Activated naive CD4-positive, alpha-beta T cell treated with anti-CD3 and anti-CD28 coated beads, Interleukin-2, amount 50 U/mL, for 24 hours (primary cell): ENCODE measurements around the gene SND1.

Experiments
- H3K27ac Mint-ChIP-seq: one replicate; pipeline ENCODE4 v1.8.0; 2021; ENCODE audit warnings: mild to moderate bottlenecking, mixed read lengths
- H3K27me3 Mint-ChIP-seq: one replicate; pipeline ENCODE4 v1.8.0; 2021; ENCODE audit warnings: mixed read lengths
- H3K36me3 Mint-ChIP-seq: one replicate; pipeline ENCODE4 v1.8.0; 2021; ENCODE audit warnings: mixed read lengths
- H3K4me1 Mint-ChIP-seq: one replicate; pipeline ENCODE4 v1.8.0; 2021; ENCODE audit warnings: mixed read lengths
- H3K4me3 Mint-ChIP-seq: one replicate; pipeline ENCODE4 v1.8.0; 2021; ENCODE audit warnings: mild to moderate bottlenecking, mixed read lengths
- H3K9me3 Mint-ChIP-seq: one replicate; pipeline ENCODE4 v1.8.0; 2021; ENCODE audit warnings: mixed read lengths

Gene SND1

GRCh38 chr7:128123291-128124037 is 471.5 kb downstream of the SND1 start:
- no peaks in the 10 kb centered on the region for H3K27me3 Mint-ChIP-seq
- no peaks in the 10 kb centered on the region for H3K36me3 Mint-ChIP-seq
- no peak overlapping the region for H3K4me3 Mint-ChIP-seq
- no peak overlapping the region for H3K27ac Mint-ChIP-seq
- no peaks in the 10 kb centered on the region for H3K9me3 Mint-ChIP-seq
- peaks cover 9% of the 10 kb centered on the region for H3K4me1 Mint-ChIP-seq

GRCh38 chr7:128124786-128125185 is 472.8 kb downstream of the SND1 start:
- no peaks in the 10 kb centered on the region for H3K27me3 Mint-ChIP-seq
- H3K4me1 Mint-ChIP-seq, result peaks cover 8% of the 10 kb centered on the region
- no peak overlapping the region for H3K4me3 Mint-ChIP-seq
- H3K9me3 Mint-ChIP-seq, result no peaks in the 10 kb centered on the region
- no peak overlapping the region for H3K27ac Mint-ChIP-seq
- H3K36me3 Mint-ChIP-seq, result no peaks in the 10 kb centered on the region

DNA sequence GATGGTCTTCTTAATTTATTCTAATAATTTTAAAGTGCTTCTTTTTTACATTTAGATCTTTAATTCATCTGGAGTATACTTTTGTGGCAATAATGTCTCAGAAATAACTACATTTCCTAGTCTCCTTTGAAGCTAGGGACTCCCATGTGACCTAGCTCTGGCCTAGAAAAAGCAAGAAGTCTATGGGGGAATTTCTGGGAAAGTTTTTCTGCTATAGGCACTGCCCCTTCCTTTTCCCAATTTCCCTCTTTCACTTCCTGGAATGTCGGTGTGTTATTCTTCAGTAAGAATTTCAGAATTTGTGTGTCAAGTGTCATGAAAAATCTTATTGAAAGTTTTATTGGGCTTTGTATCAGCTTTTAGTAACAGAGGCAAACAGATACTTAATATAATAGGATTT is 473.8 kb downstream of the SND1 start:
- Mint-ChIP-seq H3K9me3 (no peaks in the 10 kb centered on the region), H3K4me3 (no peak overlapping the region)

DNA sequence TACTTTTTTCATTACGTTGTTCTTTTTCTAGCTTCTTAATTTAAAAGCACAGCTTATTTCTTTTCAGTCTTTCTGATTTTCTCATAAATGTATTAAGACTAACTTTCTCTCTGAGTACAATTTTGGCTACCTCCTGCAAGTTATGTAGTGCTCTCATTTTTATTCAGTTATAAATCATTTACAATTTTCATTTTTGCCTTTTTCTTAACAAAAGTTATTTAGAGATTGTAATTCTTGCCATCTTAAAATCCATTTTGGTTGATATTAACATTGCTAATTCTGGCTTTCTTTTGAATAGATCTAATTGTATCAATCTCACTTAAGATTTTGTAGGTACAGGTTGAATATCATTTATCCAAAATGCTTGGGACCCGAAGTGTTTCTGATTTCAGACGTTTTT is 476.4 kb downstream of the SND1 start:
- Mint-ChIP-seq H3K4me1 (peaks cover 8% of the 10 kb centered on the region), H3K27me3 (no peaks in the 10 kb centered on the region), H3K36me3 (no peaks in the 10 kb centered on the region), H3K4me3 (no peak overlapping the region), H3K27ac (no peak overlapping the region), H3K9me3 (no peaks in the 10 kb centered on the region)

More for the DNA sequence above, 473.8 kb downstream of the SND1 start:
- Mint-ChIP-seq H3K27ac (no peak overlapping the region), H3K36me3 (no peaks in the 10 kb centered on the region), H3K27me3 (no peaks in the 10 kb centered on the region), H3K4me1 (peaks cover 8% of the 10 kb centered on the region)

DNA sequence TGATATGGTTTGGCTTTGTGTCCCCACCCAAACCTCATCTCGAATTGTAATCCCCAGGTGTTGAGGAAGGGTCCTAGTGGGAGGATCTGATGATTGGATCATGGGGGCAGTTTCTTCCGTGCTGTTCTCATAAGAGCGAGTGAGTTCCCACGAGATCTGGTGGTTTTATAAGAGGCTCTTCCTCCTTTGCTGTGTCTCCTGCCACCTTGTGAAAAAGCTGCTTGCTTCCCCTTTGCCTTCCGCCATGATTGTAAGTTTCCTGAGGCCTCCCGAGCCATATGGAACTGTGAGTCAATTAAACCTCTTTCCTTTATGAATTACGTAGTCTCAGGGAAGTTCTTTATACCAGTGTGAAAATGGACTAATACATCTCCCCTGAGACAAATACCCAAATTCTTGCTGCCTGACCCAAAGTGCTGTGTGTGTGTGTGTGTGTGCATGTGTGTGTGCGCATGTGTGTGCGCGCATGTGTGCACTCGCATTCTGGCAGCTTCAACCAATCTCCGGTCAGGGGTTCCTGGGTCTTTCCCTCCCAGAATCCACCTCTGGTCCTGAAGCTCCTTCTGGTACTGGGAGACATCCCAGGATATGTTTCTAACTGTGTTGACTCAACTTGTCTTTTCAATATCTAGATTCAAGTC is 477.4 kb downstream of the SND1 start:
- Mint-ChIP-seq H3K36me3 (no peaks in the 10 kb centered on the region), H3K4me1 (peaks cover 15% of the 10 kb centered on the region), H3K4me3 (no peak overlapping the region), H3K27ac (no peak overlapping the region), H3K9me3 (no peaks in the 10 kb centered on the region), H3K27me3 (peaks cover 3% of the 10 kb centered on the region)

DNA sequence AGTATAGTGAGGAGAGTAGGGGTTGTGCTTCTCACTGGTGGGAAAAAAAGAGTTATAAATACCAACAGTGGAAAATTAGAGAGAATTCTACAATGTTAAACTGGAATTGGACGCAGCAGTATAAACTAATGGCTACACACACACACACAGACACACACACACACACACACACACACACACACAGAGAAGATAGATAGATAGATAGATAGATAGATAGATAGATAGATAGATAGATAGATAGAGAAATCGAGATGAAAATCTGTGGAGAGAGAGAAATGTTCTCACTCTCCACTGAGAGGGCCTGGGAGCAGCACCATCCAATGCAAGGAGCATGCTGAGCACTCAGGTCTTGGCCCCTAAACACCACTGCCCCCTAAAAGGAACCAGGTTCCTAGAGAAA is 479.1 kb downstream of the SND1 start:
- Mint-ChIP-seq H3K36me3 (no peaks in the 10 kb centered on the region), H3K4me3 (no peak overlapping the region), H3K9me3 (no peaks in the 10 kb centered on the region), H3K27ac (no peak overlapping the region), H3K27me3 (peaks cover 10% of the 10 kb centered on the region), H3K4me1 (peaks cover 21% of the 10 kb centered on the region)

DNA sequence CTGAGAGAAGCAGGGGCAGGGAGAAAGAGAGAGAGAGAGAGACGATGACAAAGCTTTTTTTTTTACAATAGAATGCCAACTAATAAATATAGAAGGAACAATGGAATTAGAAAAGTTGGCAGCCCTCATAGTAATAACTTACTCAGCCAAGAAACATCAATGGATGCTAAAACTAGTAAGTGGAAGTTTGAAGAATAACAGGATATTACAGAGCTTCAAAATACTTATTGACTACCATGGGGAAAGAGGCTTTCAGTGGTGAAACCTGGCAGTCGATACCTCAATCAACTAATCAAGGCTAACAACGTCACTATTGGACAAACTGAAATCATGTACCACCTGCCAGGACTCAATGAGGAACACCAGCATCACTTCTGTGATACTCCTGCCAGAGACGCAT is 479.7 kb downstream of the SND1 start:
- Mint-ChIP-seq H3K4me1 (peaks cover 21% of the 10 kb centered on the region), H3K27me3 (peaks cover 10% of the 10 kb centered on the region), H3K36me3 (no peaks in the 10 kb centered on the region), H3K9me3 (no peaks in the 10 kb centered on the region), H3K4me3 (no peak overlapping the region), H3K27ac (no peak overlapping the region)

DNA sequence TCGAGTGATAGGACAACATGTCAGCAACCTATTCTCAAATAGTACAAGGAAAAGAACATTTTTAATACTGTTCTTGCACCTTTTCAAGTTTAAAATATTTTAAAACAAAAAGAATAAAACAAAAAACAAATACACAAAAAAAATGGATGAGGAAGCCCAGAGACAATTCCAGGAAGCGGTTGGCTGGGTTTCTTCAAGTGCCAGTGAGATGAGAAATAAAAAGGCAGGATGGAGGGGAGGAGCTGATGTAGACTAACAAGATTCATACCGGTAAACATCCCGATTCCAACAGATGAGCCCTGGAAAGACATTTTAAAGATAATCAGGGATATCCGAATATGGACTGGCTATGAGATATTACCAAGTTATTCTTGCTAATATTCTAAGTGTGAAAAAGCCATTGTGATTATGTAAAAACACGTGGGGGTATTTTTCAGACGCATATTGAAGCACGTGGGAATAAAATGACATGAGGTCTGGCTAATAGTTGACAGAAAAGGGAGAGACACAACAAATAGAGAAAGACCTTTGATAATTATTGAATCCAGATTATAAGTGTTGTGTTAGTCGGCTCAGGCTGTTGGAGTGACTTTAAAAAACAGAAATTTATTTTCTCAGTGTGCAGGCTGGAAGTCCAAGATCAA is 480.6 kb downstream of the SND1 start:
- no peaks in the 10 kb centered on the region for H3K9me3 Mint-ChIP-seq
- H3K27me3 Mint-ChIP-seq, result peaks cover 10% of the 10 kb centered on the region
- H3K27ac Mint-ChIP-seq, result no peak overlapping the region
- peaks cover 21% of the 10 kb centered on the region for H3K4me1 Mint-ChIP-seq
- H3K36me3 Mint-ChIP-seq, result no peaks in the 10 kb centered on the region
- no peak overlapping the region for H3K4me3 Mint-ChIP-seq

- H3K9me3 Mint-ChIP-seq, result no peaks in the 10 kb centered on the region
- peak overlapping the region; percentile 80 for H3K4me3 Mint-ChIP-seq
- H3K36me3 Mint-ChIP-seq, result no peaks in the 10 kb centered on the region
- H3K4me1 Mint-ChIP-seq, result peaks cover 21% of the 10 kb centered on the region
- H3K27me3 Mint-ChIP-seq, result peaks cover 11% of the 10 kb centered on the region
- peak overlapping the region; percentile 78 for H3K27ac Mint-ChIP-seq
These were observed 483.1 kb downstream of the SND1 start for GRCh38 chr7:128135159-128135514.

GRCh38 chr7:128135515-128136214 is 483.7 kb downstream of the SND1 start:
- Mint-ChIP-seq H3K27ac (peak overlapping the region; percentile 35), H3K4me3 (peak overlapping the region; percentile 84), H3K9me3 (no peaks in the 10 kb centered on the region), H3K4me1 (peaks cover 21% of the 10 kb centered on the region), H3K36me3 (no peaks in the 10 kb centered on the region), H3K27me3 (peaks cover 11% of the 10 kb centered on the region)

DNA sequence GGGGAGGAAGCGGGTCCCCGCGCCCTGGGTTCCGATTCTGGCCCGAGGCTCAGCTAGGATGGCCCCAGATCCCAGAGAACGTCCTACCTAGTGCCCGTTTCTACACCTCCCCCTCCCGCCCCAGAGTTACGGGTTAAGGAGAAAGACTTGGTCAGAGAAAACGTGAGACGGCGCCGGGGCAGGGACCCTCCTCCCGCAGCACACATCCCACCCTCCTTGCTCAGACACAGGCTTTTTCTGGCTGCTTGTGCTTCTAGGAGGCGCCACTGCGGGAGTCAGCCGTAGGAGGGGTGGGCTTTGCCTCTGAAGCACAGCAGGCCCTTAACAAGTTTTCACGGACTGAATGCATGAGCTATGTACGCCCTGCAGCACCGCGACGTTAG is 484.2 kb downstream of the SND1 start:
- H3K4me3 Mint-ChIP-seq, result peak overlapping the region; percentile 84
- peak overlapping the region; percentile 35 for H3K27ac Mint-ChIP-seq
- H3K9me3 Mint-ChIP-seq, result no peaks in the 10 kb centered on the region
- no peaks in the 10 kb centered on the region for H3K36me3 Mint-ChIP-seq
- H3K27me3 Mint-ChIP-seq, result peaks cover 11% of the 10 kb centered on the region
- peaks cover 21% of the 10 kb centered on the region for H3K4me1 Mint-ChIP-seq

- H3K27me3 Mint-ChIP-seq, result peaks cover 11% of the 10 kb centered on the region
- no peak overlapping the region for H3K4me3 Mint-ChIP-seq
- peaks cover 21% of the 10 kb centered on the region for H3K4me1 Mint-ChIP-seq
- H3K27ac Mint-ChIP-seq, result no peak overlapping the region
- H3K36me3 Mint-ChIP-seq, result no peaks in the 10 kb centered on the region
- no peaks in the 10 kb centered on the region for H3K9me3 Mint-ChIP-seq
These were observed 485.2 kb downstream of the SND1 start for GRCh38 chr7:128137181-128137580.

GRCh38 chr7:128139406-128139805 is 487.4 kb downstream of the SND1 start:
- H3K27me3 Mint-ChIP-seq, result peaks cover 8% of the 10 kb centered on the region

GRCh38 chr7:128141683-128142195 is 489.7 kb downstream of the SND1 start:
- no peaks in the 10 kb centered on the region for H3K36me3 Mint-ChIP-seq
- H3K27me3 Mint-ChIP-seq, result peaks cover 4% of the 10 kb centered on the region
- H3K4me3 Mint-ChIP-seq, result no peak overlapping the region

More at GRCh38 chr7:128139406-128139805, 487.4 kb downstream of the SND1 start:
- H3K4me1 Mint-ChIP-seq, result peaks cover 13% of the 10 kb centered on the region
- no peak overlapping the region for H3K27ac Mint-ChIP-seq
- peaks cover 6% of the 10 kb centered on the region for H3K9me3 Mint-ChIP-seq
- H3K4me3 Mint-ChIP-seq, result no peak overlapping the region
- no peaks in the 10 kb centered on the region for H3K36me3 Mint-ChIP-seq

More at GRCh38 chr7:128141683-128142195, 489.7 kb downstream of the SND1 start:
- Mint-ChIP-seq H3K4me1 (no peaks in the 10 kb centered on the region), H3K27ac (no peak overlapping the region), H3K9me3 (peaks cover 6% of the 10 kb centered on the region)
